ENCODE results near the gene PARG.
A peak's percentile ranks its signal among the peaks of the same experiment; 100 is the strongest.

PARG gene

DNA sequence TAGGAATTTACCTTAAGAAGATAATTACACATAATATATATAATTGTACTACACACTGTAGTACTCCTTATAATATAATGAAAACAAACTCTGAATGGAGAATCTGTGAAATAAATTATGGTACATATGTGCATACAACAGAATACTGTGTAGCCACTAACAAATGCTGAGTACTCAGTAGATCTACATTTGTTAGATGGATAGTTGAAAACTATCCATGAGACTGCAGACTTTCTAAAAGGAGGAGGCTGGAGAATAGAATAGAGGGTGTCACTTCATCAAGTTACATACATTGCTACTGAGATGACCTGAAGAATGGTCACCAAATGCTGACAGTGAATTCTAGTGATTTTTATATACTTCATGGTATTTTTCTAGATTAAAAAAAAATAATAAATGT, 111.0 kb downstream of the PARG start:
- DNase-seq (ENCODE audit: insufficient read length, low spot score) (no peak), FAIRE-seq (no peak)
- TF ChIP-seq SPI1 (IDR thresholded peaks at IDR 0.05; ENCODE audit: low read depth, low read length) (no peak), POLR2AphosphoS5 (IDR thresholded peaks at IDR 0.05; ENCODE audit: low read depth, low read length) (no peak)

DNA sequence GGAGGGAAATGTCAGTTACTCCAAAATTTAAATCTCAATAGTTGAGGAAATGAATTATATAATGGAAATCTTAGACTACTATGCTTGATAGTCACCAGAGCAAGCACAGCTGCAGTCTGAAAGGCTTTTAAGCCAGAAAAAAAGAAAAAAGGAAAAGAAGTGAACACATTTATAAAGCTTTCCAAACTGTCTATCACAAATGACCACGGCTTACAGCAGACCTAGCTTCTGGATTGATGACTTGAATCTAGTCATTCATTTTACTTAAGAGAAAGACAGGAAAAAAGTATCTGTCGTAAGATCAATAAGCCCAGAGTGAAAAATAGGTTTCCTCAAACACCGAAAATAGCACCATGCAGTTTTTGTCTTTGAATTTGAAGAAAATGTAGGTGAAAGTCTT, 111.8 kb downstream of the PARG start:
- FAIRE-seq (no peak), DNase-seq (ENCODE audit: insufficient read length, low spot score) (no peak)
- TF ChIP-seq TAF1 (IDR thresholded peaks at IDR 0.05; ENCODE audit: low read depth, low read length) (no peak), PAX5 (IDR thresholded peaks at IDR 0.05; ENCODE audit: insufficient read depth, low read length, severe bottlenecking) (no peak), POLR2A (IDR thresholded peaks at IDR 0.05; ENCODE audit: low read depth, low read length) (no peak), POU2F2 (IDR thresholded peaks at IDR 0.05; ENCODE audit: low read depth, low read length) (no peak), SPI1 (IDR thresholded peaks at IDR 0.05; ENCODE audit: low read depth, low read length) (no peak), POLR2AphosphoS5 (IDR thresholded peaks at IDR 0.05; ENCODE audit: low read depth, low read length) (no peak)

DNA sequence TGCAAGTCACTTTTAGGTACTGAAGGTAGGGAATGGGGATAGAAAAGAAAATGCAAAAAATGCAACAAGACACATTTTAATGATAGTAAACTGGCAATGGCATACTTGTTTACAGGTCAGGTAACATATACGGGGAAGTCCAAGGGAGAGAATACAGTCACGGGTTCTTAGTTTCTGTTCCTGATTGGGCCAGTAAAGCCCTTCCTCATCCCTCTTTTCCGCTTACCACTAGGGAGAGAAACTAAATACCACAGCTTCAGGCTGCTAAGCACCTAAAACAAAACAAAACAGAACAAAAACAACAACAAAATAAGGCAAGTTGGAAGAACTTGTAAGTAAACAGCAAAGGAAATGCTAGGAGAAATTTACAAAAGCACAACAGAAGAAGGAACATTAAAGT, 114.5 kb downstream of the PARG start:
- FAIRE-seq: peak; percentile 68
- TF ChIP-seq POLR2A (IDR thresholded peaks at IDR 0.05; ENCODE audit: low read depth, low read length) (no peak), POLR2AphosphoS5 (IDR thresholded peaks at IDR 0.05; ENCODE audit: low read depth, low read length) (no peak), PAX5 (IDR thresholded peaks at IDR 0.05; ENCODE audit: insufficient read depth, low read length, severe bottlenecking) (no peak), TAF1 (IDR thresholded peaks at IDR 0.05; ENCODE audit: low read depth, low read length) (no peak), SPI1 (IDR thresholded peaks at IDR 0.05; ENCODE audit: low read depth, low read length) (no peak), POU2F2 (IDR thresholded peaks at IDR 0.05; ENCODE audit: low read depth, low read length) (no peak)

DNA sequence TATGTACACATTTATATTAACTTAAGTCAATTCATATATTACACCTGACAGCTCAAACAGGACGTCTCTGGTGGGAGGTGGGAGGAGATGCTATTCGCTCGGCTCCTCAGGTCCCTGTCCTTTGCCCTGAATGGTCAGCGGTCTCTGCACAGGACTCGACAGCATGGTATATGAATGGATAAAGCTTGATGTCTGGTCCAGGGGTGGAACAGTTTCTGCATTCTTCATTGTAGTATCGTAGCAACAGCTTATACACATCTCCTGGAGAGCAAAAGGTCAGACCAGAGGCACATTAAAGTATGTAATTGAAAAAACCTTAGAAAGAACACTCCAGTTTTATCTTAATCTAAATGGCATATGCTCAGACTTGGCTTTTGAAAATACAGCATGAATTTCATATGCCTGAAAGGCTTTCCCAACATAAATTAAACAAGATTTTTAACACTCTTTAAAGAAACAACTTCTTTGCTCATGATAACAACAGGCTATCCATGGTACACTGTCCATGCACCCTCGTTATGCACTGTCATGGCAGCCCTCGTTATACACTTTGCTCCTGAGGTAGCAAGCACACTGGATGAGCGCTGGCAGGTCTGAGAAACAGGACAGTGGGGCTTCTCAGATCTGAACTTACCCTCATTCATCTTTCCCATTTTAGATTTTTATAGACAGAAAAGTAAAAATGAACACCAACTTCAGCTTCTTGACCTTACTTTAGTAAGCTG, 122.4 kb downstream of the PARG start:
- no peak for FAIRE-seq
- TF ChIP-seq POLR2A (IDR thresholded peaks at IDR 0.05; ENCODE audit: low read depth, low read length) (no peak), POU2F2 (IDR thresholded peaks at IDR 0.05; ENCODE audit: low read depth, low read length) (no peak), PAX5 (IDR thresholded peaks at IDR 0.05; ENCODE audit: insufficient read depth, low read length, severe bottlenecking) (no peak), POLR2AphosphoS5 (IDR thresholded peaks at IDR 0.05; ENCODE audit: low read depth, low read length) (no peak), SPI1 (IDR thresholded peaks at IDR 0.05; ENCODE audit: low read depth, low read length) (no peak), TAF1 (IDR thresholded peaks at IDR 0.05; ENCODE audit: low read depth, low read length) (no peak)
- no peak for DNase-seq (ENCODE audit: insufficient read length, low spot score)

More for the DNA sequence above, 114.5 kb downstream of the PARG start:
- no peak for DNase-seq (ENCODE audit: insufficient read length, low spot score)

DNA sequence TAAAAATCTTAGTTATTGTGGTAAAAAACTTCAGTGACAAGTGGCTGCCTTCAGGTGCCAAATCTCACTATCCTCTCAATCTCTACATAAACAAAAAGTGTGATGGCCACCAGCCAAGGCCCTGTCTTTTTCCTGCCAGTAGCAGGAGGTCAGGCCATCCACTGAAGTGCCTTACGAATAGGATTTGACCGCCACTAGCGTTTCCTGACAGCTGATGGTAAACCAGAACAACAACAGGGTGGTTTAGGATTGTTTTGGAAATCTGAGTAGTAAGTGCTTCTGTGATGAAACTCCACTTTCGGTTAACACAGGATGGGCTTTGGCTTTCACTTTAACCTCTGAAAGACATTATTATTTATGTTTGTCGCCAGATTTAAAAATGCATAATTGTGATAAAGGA, 124.0 kb downstream of the PARG start:
- DNase-seq (ENCODE audit: insufficient read length, low spot score) (no peak), FAIRE-seq (no peak)
- no peak for TF ChIP-seq SPI1 (IDR thresholded peaks at IDR 0.05; ENCODE audit: low read depth, low read length)
- TF ChIP-seq PAX5 (IDR thresholded peaks at IDR 0.05; ENCODE audit: insufficient read depth, low read length, severe bottlenecking): no peak
- no peak for TF ChIP-seq POLR2A (IDR thresholded peaks at IDR 0.05; ENCODE audit: low read depth, low read length)
- TF ChIP-seq POU2F2 (IDR thresholded peaks at IDR 0.05; ENCODE audit: low read depth, low read length): no peak
- no peak for TF ChIP-seq TAF1 (IDR thresholded peaks at IDR 0.05; ENCODE audit: low read depth, low read length)
- no peak for TF ChIP-seq POLR2AphosphoS5 (IDR thresholded peaks at IDR 0.05; ENCODE audit: low read depth, low read length)

DNA sequence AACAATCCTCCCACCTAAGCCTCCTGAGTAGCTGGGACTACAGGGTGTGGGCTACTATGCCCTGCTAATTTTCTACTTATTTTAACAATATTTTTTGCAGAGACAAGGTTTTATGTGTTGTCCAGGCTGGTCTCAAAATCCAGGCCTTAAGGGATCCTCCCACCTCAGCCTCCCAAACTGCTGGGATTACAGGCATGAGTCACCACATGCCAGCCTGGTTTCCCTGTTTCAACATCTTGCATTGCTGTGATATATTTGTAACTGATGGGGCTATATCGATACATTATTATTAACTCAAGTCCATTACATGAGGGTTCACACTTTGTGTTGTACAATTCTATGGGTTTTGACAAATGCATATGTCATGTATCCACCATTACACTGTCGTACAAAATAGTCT, 137.8 kb downstream of the PARG start:
- FAIRE-seq: no peak
- DNase-seq (ENCODE audit: insufficient read length, low spot score): no peak
- no peak for TF ChIP-seq SPI1 (IDR thresholded peaks at IDR 0.05; ENCODE audit: low read depth, low read length)
- no peak for TF ChIP-seq PAX5 (IDR thresholded peaks at IDR 0.05; ENCODE audit: insufficient read depth, low read length, severe bottlenecking)
- TF ChIP-seq POU2F2 (IDR thresholded peaks at IDR 0.05; ENCODE audit: low read depth, low read length): no peak
- TF ChIP-seq POLR2A (IDR thresholded peaks at IDR 0.05; ENCODE audit: low read depth, low read length): no peak
- TF ChIP-seq TAF1 (IDR thresholded peaks at IDR 0.05; ENCODE audit: low read depth, low read length): no peak
- no peak for TF ChIP-seq POLR2AphosphoS5 (IDR thresholded peaks at IDR 0.05; ENCODE audit: low read depth, low read length)

DNA sequence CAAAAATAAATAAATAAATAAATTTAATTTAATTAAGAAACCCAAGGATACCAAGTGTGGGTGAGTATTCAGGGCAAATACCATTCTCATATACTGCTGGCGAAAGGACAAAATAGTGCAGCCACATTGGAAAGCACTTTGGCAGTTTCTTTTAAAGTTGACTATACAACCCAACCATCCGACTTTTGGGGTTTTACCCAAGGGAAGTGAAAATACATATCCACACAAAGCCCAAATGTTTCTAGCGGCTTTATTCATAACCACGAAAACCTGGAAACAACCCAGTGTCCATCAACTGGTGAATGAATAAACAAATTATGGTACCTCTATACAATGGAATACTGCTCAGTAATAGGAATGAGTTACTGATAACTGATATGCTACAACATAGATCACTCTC, 143.6 kb downstream of the PARG start:
- no peak for DNase-seq (ENCODE audit: insufficient read length, low spot score)
- TF ChIP-seq POLR2A (IDR thresholded peaks at IDR 0.05; ENCODE audit: low read depth, low read length): no peak
- TF ChIP-seq PAX5 (IDR thresholded peaks at IDR 0.05; ENCODE audit: insufficient read depth, low read length, severe bottlenecking): no peak
- no peak for TF ChIP-seq SPI1 (IDR thresholded peaks at IDR 0.05; ENCODE audit: low read depth, low read length)
- no peak for TF ChIP-seq TAF1 (IDR thresholded peaks at IDR 0.05; ENCODE audit: low read depth, low read length)
- FAIRE-seq: no peak

DNA sequence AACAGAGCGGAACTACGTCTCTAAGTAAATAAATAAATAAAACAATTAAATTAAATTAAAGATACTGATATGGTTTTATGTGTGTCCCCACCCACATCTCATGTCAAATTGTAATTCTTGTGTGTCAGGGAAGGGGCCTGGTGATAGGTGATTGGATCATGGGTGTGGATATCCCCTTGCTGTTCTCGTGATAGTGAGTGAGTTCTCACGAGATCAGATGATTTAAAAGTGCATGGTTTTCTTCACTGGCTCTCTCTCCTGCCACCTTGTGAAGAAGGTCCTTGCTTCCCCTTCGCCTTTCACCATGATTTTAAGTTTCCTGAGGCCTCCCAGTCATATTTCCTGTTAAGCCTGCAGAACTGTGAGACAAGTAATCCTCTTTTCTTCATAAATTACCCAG, 150.7 kb downstream of the PARG start:
- TF ChIP-seq TAF1 (IDR thresholded peaks at IDR 0.05; ENCODE audit: low read depth, low read length) (no peak), POLR2A (IDR thresholded peaks at IDR 0.05; ENCODE audit: low read depth, low read length) (no peak), SPI1 (IDR thresholded peaks at IDR 0.05; ENCODE audit: low read depth, low read length) (no peak), POU2F2 (IDR thresholded peaks at IDR 0.05; ENCODE audit: low read depth, low read length) (no peak), PAX5 (IDR thresholded peaks at IDR 0.05; ENCODE audit: insufficient read depth, low read length, severe bottlenecking) (no peak), POLR2AphosphoS5 (IDR thresholded peaks at IDR 0.05; ENCODE audit: low read depth, low read length) (no peak)
- DNase-seq (ENCODE audit: insufficient read length, low spot score) (no peak), FAIRE-seq (no peak)

DNA sequence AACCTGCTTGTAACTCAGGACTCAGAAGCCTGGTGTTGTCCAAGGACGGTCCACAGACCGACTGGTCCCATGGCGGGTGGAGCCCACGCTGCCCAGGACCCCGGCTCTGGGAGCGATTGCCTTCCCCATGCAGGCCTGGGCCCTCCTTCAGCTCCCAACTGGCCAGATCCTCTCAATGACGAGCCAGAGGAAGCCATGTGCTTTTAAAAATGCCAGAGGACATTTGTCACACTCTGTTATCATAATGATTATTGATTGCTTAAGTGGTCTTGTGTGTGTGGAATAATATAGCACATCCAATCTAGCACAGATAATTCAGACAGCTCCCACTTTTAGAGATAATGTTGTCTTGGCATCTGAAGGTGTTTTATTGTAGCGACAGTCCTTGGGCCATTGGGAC, 157.1 kb downstream of the PARG start:
- FAIRE-seq (no peak), DNase-seq (ENCODE audit: insufficient read length, low spot score) (no peak)
- TF ChIP-seq PAX5 (IDR thresholded peaks at IDR 0.05; ENCODE audit: insufficient read depth, low read length, severe bottlenecking) (no peak), SPI1 (IDR thresholded peaks at IDR 0.05; ENCODE audit: low read depth, low read length) (no peak), POLR2A (IDR thresholded peaks at IDR 0.05; ENCODE audit: low read depth, low read length) (no peak), POU2F2 (IDR thresholded peaks at IDR 0.05; ENCODE audit: low read depth, low read length) (no peak), TAF1 (IDR thresholded peaks at IDR 0.05; ENCODE audit: low read depth, low read length) (no peak), POLR2AphosphoS5 (IDR thresholded peaks at IDR 0.05; ENCODE audit: low read depth, low read length) (no peak)

DNA sequence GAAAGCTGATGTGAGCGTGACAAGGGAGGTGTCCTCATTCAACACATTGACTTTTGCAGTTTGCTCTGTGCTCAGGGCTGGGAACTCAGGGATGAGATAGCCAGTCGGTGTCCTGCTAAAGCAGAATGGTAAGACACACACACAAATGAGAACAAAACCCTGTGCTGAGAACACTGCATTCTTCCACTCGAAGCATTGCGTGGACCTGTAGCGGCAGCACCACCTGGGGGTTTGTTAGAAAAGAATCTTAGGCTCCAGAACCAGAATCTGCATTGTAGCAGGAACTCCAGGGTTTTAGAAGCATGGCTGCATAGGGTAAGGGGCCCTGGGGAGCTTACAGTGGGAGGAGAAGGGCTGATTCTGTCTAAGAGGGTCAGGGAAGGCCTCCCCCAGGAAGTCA, 158.2 kb downstream of the PARG start:
- DNase-seq (ENCODE audit: insufficient read length, low spot score) (no peak), FAIRE-seq (no peak)
- TF ChIP-seq POLR2A (IDR thresholded peaks at IDR 0.05; ENCODE audit: low read depth, low read length): no peak
- TF ChIP-seq PAX5 (IDR thresholded peaks at IDR 0.05; ENCODE audit: insufficient read depth, low read length, severe bottlenecking): no peak
- TF ChIP-seq POLR2AphosphoS5 (IDR thresholded peaks at IDR 0.05; ENCODE audit: low read depth, low read length): no peak
- no peak for TF ChIP-seq TAF1 (IDR thresholded peaks at IDR 0.05; ENCODE audit: low read depth, low read length)
- no peak for TF ChIP-seq POU2F2 (IDR thresholded peaks at IDR 0.05; ENCODE audit: low read depth, low read length)
